Fibroblast of peridontal ligament (primary cell): ENCODE data around the gene PINLYP.
A peak's percentile ranks its signal among the peaks of the same experiment; 100 is the strongest.

Experiments used
- DNase-seq: peaks from one replicate; pipeline ENCODE4 v3.0.0-alpha.2; 2010; ENCODE audit errors: extremely low read depth

The PINLYP gene

GRCh38 chr19:43548706-43549105 is 26.9 kb upstream of the PINLYP start:
- DNase-seq = no peak

DNA sequence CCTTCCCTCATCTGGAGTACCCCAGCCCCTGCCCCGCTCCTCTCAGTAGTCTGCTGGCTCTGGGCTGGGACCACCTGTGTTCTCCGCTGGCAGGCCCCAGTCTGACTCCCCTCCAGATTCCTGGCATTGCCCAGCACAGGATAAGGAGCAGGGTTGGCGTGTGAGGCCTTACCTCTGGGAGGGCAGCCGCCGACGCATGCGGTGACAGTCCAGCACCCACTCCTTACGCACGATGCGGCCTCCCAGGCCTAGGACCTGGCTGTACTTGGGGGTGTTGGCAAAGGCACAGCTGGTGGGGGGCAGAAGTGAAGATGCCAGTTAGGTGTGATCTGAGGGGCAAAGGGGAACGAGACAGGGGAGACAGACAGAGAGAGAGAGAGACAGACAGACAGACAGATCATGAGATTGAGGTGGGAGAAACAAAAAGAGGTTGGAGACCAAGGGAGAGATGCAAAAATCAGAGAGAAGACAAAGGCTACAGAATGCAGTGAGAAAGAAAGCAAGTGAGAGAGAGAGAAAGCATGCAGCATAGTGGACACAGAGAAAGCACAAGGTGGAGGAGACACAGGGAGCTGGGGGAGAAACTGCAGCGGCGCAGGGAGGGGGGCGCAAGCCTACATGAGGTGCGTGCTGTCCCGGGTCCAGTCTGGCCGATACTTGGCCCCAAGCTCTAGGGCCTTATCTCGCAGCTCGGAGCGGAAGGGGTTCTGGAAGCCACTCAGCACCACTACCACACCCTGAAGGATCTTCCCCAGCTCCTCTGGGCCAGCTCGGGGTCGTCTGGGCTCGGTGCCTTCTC is 24.0 kb upstream of the PINLYP start:
- DNase-seq = no peak

GRCh38 chr19:43552198-43552450 is 23.5 kb upstream of the PINLYP start:
- DNase-seq = no peak

DNA sequence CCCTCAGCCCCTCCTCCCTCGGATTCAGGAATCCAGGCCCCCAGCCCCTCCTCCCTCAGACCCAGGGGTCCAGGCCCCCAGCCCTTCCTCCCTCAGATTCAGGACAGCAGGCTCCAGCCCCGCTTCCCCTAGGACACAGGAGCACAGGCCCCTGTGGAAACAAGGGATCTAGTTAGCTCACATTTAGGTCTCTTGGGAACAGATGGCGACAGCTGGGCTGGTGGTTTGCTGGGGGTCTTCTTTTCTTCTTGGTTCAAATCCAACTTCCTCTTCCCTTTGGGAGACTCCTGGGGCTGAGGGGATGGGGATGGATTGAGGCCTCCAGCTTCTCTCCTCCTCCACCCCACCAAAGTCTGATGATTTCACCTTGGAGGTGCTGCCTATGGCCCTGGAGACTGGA is 23.0 kb upstream of the PINLYP start:
- DNase-seq = no peak

DNA sequence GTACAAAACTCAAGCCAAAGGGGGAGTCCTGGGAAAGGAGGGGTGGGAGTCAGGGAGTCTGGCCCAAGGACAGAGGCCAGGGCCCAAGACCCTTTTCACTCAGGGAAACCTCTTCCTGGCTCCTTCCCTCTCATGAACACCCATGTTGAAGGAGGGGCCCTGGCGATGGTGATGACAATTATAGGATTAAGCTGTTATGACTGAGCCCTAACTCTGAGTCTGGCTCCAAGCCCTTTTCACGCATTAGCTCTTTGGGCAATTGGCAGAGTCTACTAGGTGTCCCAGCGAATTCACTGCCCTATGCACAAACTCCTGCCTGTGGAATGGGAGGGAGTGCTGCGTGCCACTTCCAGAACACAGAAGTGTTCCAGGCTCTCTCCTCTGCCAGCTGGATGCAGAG is 21.9 kb upstream of the PINLYP start:
- DNase-seq = no peak

- no peak for DNase-seq
These were observed 21.2 kb upstream of the PINLYP start for GRCh38 chr19:43554317-43554895.

DNA sequence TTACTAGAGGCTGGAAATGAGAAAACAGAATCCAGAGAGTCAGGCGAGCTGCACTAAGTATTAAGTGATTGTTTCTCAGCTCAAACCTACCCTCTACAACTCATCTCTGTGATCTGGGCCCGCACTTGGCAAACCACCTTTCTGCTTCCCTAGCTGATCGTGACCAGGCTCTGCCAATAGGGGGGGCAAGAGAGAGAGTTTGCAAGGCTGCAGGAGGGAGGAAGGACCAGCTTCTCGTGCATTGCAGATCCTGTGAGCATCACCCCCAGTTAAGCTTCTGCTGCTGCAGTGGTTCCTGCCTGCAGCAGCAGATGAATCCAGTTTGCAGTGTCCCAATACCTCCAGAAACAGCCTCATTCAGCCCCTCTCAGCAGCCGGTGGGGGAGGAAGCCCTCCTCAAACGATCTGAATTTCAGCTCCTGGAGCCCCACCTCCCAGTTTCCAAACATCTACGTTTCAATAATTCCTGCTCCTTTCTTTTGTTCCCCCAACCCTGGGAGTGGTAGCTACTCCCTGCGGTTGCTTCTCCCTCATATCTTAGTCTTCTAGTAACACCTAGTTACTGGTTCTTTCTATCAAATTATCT is 20.3 kb upstream of the PINLYP start:
- peak; percentile 73 for DNase-seq

DNA sequence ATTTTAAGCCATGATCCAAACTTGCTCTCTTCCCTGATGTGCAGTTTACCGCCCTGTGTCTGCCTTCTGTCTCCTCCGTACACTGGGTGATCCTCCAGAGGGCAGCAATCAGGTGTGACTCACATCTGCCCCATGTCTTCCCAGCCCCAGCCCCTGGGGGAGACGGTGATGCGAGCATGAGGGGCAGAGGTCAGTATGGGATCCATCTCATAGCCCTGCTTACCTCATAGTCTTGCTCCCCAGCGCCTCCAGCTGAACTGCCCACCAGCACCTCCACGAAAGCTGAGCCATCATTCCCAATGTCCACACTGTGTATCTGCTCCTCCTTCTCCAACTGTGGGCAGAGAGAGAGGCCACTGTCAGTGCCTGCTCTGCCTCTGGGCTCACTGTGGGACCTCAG is 14.9 kb upstream of the PINLYP start:
- DNase-seq = peak; percentile 32

DNA sequence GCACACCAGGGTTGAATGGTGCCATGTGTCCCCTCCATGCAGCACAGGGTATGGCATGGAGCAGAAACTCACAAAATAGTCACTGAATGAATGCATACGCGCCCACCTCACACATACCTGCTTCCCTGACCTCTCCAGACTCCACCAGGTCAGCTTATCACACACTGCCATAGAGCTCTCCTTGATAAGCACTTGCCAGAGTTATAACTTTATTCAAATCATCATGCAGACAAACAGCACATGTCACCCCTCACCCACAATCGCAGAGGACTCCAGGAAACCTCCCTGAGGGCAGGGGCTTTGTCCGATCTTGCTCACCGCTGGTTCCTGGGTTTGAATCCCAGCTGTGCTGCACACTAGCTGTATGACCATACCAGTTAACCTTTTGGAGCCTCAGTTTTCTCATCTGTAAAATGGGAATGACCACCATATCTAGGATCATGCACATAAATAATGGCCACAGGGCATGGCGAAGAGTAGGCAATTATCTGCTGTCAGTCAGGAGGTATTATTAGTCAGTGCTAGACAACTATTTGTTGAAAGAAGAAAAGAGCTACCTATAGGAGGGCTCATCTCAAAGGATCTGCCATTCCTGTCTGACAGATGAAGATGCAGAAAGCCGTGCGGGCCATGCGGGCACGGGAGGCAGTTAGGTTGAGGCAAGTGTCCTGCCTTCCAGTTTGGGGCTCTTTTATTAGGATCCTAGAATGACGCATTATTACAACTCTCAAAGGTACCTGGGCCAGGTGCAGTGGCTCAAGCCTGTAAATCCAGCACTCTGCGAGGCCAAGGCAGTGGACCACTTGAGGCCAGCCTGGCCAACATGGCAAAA is 14.2 kb upstream of the PINLYP start:
- DNase-seq = no peak

- no peak for DNase-seq
These were observed 13.3 kb upstream of the PINLYP start for GRCh38 chr19:43562226-43562697.

DNA sequence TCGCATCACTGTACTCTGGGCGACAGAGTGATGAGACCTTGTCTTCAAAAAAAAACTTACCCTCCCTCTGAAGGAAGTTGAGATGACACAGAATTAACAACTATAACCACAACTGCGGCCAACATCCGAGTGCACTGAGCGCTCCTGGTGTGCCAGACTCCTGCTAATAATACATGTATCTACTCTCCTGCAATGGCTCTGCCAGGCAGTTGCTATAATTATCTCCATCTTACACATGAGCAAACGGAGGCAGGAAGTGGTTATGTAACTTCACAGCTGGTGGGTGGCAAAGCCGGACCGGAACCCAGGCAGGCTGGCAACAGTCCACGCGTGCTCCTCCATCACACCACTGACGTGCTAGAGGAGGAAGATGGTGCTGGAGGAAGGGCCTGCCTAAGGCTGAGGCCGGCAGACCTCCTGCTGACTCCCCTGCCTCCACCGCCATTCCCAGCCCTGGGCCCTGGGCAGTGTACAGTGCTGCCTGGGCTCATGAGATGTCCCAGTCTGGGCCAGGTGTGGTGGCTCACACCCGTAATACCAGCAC is 12.8 kb upstream of the PINLYP start:
- peak; percentile 78 for DNase-seq

DNA sequence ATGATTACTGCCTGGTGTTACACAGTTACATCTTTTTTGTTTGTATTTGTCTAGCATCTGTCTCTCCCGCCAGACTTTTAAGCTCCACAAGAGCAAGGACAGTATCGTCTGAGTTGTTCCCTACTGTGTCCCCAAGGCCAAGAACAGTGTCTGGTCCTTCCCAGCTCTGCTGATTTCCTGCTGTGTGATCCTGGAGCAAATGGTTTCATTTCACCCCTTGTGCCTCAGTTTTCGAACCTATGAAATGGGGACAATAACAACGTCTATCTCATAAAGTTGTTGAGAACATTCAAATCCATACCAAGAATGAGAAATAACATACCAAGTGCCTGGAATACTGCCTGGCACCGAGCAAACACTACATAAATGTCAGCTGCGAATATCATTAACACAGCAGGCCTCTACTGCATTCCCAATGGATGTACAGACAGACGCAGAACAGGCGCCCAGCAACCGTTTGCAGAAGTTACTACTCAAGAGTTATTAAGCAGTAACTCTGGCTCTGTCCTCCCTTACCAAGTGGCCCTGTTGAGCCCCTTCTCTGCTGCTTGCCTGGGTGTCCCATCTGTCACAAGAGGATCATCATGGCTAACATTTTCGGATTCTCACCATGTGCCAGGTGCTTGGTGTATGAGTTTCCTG is 11.7 kb upstream of the PINLYP start:
- DNase-seq = no peak

- DNase-seq = no peak
These were observed 10.8 kb upstream of the PINLYP start for GRCh38 chr19:43564800-43565199.

DNA sequence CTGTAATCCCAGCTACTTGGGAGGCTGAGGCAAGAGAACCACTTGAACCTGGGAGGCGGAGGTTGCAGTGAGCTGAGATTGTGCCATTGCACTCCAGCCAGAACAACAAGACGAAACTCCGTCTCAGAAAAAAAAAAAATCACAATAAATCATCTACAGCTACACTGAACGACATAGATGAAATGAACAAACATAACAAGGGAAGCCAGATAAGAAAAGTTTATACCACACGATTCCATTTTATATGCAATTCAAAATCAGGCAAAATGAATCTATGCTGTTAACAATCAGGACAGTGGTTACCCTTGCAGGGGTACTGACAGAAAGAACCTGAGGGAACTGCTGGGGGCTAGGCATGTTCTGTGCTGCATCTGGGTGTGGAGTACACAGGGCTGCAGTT is 5.9 kb upstream of the PINLYP start:
- no peak for DNase-seq

- DNase-seq = no peak
These were observed 5.3 kb upstream of the PINLYP start for GRCh38 chr19:43570174-43570791.

- DNase-seq = no peak
These were observed 3.4 kb upstream of the PINLYP start for GRCh38 chr19:43572171-43572588.

- peak; percentile 7 for DNase-seq
These were observed 1.0 kb upstream of the PINLYP start for GRCh38 chr19:43574424-43575155.

DNA sequence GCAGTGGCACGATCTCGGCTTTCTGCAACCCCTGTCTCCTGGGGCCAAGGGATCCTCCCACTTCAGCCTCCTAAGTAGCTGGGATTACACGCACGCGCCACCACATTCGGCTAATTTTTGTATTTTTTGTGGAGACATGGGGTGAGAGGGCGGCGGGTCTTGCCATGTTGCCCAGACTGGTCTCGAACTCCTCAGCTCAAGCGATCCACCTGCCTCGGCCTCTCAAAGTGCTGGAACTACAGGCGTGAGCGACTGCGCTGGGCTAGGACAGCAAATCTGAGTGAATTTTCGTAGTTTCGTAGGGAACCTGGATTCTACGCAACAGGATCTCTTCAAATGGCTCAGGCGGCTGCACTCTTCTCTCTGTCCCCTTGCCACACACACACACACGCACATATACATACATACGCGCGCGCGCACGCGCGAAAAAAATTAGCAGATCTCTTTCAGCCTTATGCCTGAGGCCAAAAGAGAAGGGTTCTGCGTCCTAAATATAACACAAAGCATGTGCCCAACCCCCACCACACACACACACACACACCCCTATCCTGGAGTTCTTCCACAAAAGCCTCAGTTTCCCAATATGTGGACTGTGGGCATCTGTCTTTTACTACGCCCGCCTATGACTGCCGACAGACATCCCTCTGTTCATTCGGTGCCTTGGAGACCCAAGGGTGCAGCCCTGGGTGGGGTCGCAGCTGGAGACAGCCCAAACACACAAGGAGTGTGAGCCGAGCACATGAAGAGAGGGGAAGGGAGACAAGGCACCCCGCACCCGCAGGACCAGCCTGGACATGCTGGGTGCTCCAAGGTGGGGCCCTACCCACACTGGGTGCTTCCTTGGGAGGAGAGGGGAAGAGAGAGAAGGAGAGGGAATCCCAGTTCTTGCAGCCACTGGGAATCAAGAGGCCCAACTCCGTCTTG is 616 bp downstream of the PINLYP start:
- no peak for DNase-seq

DNA sequence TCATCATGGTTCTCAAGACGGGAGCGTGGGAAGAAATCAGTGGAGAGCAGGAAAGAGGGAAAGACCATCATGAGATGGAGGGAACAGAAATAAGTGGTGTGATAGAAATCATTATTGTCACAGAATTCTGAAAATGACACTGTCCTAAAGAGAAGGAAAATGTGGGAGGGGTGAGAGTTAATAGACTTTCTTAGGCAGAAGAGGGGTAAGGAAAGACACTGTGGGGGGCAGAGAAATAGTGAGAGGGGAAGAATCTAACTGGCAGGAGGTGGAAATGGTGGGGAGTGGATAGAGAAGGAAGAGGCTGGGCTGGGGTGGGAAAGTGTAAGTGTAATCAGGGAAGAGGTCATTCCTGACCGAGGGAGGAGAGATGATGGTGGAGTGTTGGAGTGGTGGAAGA is 3.2 kb downstream of the PINLYP start:
- no peak for DNase-seq
